Measurements from ENCODE around the gene MVB12B.

The MVB12B gene

GRCh38 chr9:126302730-126303129 lies 23.9 kb upstream of the MVB12B start:
- in situ Hi-C loops (cut with MboI; ENCODE audit: low sequenced_read_pairs): no loop called here

- in situ Hi-C loops (cut with MboI; ENCODE audit: low sequenced_read_pairs): no loop called here
Measured at GRCh38 chr9:126303488-126303887, 23.1 kb upstream of the MVB12B start.

GRCh38 chr9:126304207-126304970 lies 22.2 kb upstream of the MVB12B start:
- in situ Hi-C loops (cut with MboI; ENCODE audit: low sequenced_read_pairs): no loop called here

GRCh38 chr9:126304971-126305320 lies 21.7 kb upstream of the MVB12B start:
- in situ Hi-C loops (cut with MboI; ENCODE audit: low sequenced_read_pairs): no loop called here

GRCh38 chr9:126306071-126306647 lies 20.5 kb upstream of the MVB12B start:
- in situ Hi-C loops (cut with MboI; ENCODE audit: low sequenced_read_pairs): no loop called here

GRCh38 chr9:126307322-126308061 lies 19.1 kb upstream of the MVB12B start:
- in situ Hi-C loops (cut with MboI; ENCODE audit: low sequenced_read_pairs): no loop called here

GRCh38 chr9:126309427-126310189 lies 17.0 kb upstream of the MVB12B start:
- in situ Hi-C loops (cut with MboI; ENCODE audit: low sequenced_read_pairs): no loop called here

GRCh38 chr9:126312584-126313551 lies 13.8 kb upstream of the MVB12B start:
- in situ Hi-C loops (cut with MboI; ENCODE audit: low sequenced_read_pairs): no loop called here

GRCh38 chr9:126316085-126316655 lies 10.5 kb upstream of the MVB12B start:
- in situ Hi-C loops (cut with MboI; ENCODE audit: low sequenced_read_pairs): no loop called here

- in situ Hi-C loops (cut with MboI; ENCODE audit: low sequenced_read_pairs): no loop called here
Measured at GRCh38 chr9:126317513-126317912, 9.1 kb upstream of the MVB12B start.

- in situ Hi-C loops (cut with MboI; ENCODE audit: low sequenced_read_pairs): no loop called here
Measured at GRCh38 chr9:126318858-126319257, 7.8 kb upstream of the MVB12B start.

GRCh38 chr9:126319671-126320070 lies 7.0 kb upstream of the MVB12B start:
- in situ Hi-C loops (cut with MboI; ENCODE audit: low sequenced_read_pairs): no loop called here

GRCh38 chr9:126320158-126320922 lies 6.3 kb upstream of the MVB12B start:
- in situ Hi-C loops (cut with MboI; ENCODE audit: low sequenced_read_pairs): no loop called here

GRCh38 chr9:126321742-126322141 lies 4.9 kb upstream of the MVB12B start:
- in situ Hi-C loops (cut with MboI; ENCODE audit: low sequenced_read_pairs): no loop called here

GRCh38 chr9:126325821-126326220 lies 808 bp upstream of the MVB12B start:
- in situ Hi-C loops (cut with MboI; ENCODE audit: low sequenced_read_pairs): no loop called here

- in situ Hi-C loops (cut with MboI; ENCODE audit: low sequenced_read_pairs): no loop called here
Measured at GRCh38 chr9:126327006-126327713, 531 bp downstream of the MVB12B start.

- in situ Hi-C loops (cut with MboI; ENCODE audit: low sequenced_read_pairs): no loop called here
Measured at GRCh38 chr9:126327714-126328185, 1.1 kb downstream of the MVB12B start.

GRCh38 chr9:126328407-126328806 lies 1.8 kb downstream of the MVB12B start:
- in situ Hi-C loops (cut with MboI; ENCODE audit: low sequenced_read_pairs): no loop called here

Measured in hTERT RPE-1 (cell line).